Liver (tissue), 9 donors: ENCODE data around the gene NQO2. TPM values are rescaled to one million over a fixed set of nuclear protein-coding genes. Genes with fewer than 3 reads are reported as not detected.
"Not testable (repeated sequence)": the region's sequence is repeated elsewhere in the genome, so short reads cannot be mapped to it uniquely, and the experiment has no call there.

Source experiments
- DNase-seq: peaks from one replicate; pipeline ENCODE4 v3.0.0-alpha.2; 2017; ENCODE audit warnings: low spot score
- H3K27ac ChIP-seq, 2 donors: one replicate each; pipeline ENCODE4 v1.7.0; 2013; ENCODE audit warnings: inconsistent platforms in 2 of 2, low read length in 2 of 2, control low read depth in 1 of 2, low read depth in 1 of 2, mild to moderate bottlenecking in 1 of 2
- H3K27me3 ChIP-seq, 4 donors: one replicate each; pipeline versions ENCODE4 v1.6.1 to v1.7.0; 2013; ENCODE audit warnings: low read length in 3 of 4, inconsistent platforms in 1 of 4, mild to moderate bottlenecking in 1 of 4, moderate library complexity in 1 of 4; ENCODE audit not compliant: control insufficient read depth in 4 of 4, insufficient read depth in 4 of 4
- H3K36me3 ChIP-seq, 4 donors: one replicate each; pipeline versions ENCODE4 v1.6.1 to v1.7.0; 2013; ENCODE audit warnings: low read length in 3 of 4, mild to moderate bottlenecking in 3 of 4, low read depth in 1 of 4, moderate library complexity in 1 of 4; ENCODE audit not compliant: control insufficient read depth in 4 of 4, insufficient read depth in 3 of 4
- H3K4me1 ChIP-seq, 4 donors: one replicate each; pipeline versions ENCODE4 v1.6.1 to v1.7.0; 2013; ENCODE audit warnings: low read length in 3 of 4, mild to moderate bottlenecking in 3 of 4, moderate library complexity in 1 of 4; ENCODE audit not compliant: control insufficient read depth in 4 of 4, insufficient read depth in 4 of 4
- H3K4me3 ChIP-seq, 3 donors: one replicate each; pipeline versions ENCODE4 v1.6.1 to v1.7.0; 2013; ENCODE audit warnings: low read length in 3 of 3, control low read depth in 1 of 3, low read depth in 1 of 3, mild to moderate bottlenecking in 1 of 3
- H3K9ac ChIP-seq, 2 donors: one replicate each; pipeline ENCODE4 v1.7.0; 2013; ENCODE audit warnings: low read length in 2 of 2, mild to moderate bottlenecking in 2 of 2, moderate library complexity in 2 of 2, control low read depth in 1 of 2, low read depth in 1 of 2
- H3K9me3 ChIP-seq, 4 donors: one replicate each; pipeline versions ENCODE4 v1.6.1 to v1.7.0; 2013; ENCODE audit warnings: low read length in 3 of 4; ENCODE audit not compliant: control insufficient read depth in 4 of 4
- FOXA1 ChIP-seq: IDR thresholded peaks from 2 replicates; pipeline ENCODE4 v1.6.1; 2016; ENCODE audit warnings: antibody characterized with exemption
- FOXA2 ChIP-seq: IDR thresholded peaks from 2 replicates; pipeline ENCODE4 v1.6.1; 2016; ENCODE audit warnings: antibody characterized with exemption
- NR2F2 ChIP-seq: IDR thresholded peaks from 2 replicates; pipeline ENCODE4 v1.6.1; 2016; ENCODE audit warnings: antibody characterized with exemption
- REST ChIP-seq: IDR thresholded peaks from 2 replicates; pipeline ENCODE4 v1.6.1; 2016; ENCODE audit warnings: antibody characterized with exemption, mild to moderate bottlenecking
- RXRA ChIP-seq, 2 donors: IDR thresholded peaks; 2 replicates each; pipeline ENCODE4 v1.6.1; 2017 to 2018; ENCODE audit warnings: antibody characterized with exemption in 2 of 2, mild to moderate bottlenecking in 1 of 2
- YY1 ChIP-seq: IDR thresholded peaks from 2 replicates; pipeline ENCODE4 v1.6.1; 2016; ENCODE audit warnings: antibody characterized with exemption, mild to moderate bottlenecking
- WGBS: extraction: QIAGEN DNeasy Blood & Tissue Kit; methylation state at CpG from one replicate; pipeline ENCODE4 v1.1.7; 2013; 5-methylcytosine and 5-hydroxymethylcytosine counted together
- polyA plus RNA-seq, 2 donors: library from polyadenylated mRNA; stranded (reverse) in 1 of 2; unstranded in 1 of 2; fragments of 200-250 nt in 1 of 2; fragments of >200 nt in 1 of 2; fragmentation: Nextera tagmentation in 1 of 2; extraction: Ambion mirVana in 1 of 2; gene quantifications; one replicate each; pipeline versions ENCODE4 v1.2.1 to v1.2.3, GENCODE V29; 2013 to 2015
- total RNA-seq, 2 donors: library from RNA; depleted of rRNA; stranded (reverse); fragments of >200 nt; gene quantifications; one replicate each; pipeline ENCODE4 v1.2.3, GENCODE V29; 2014
- donor health status: healthy.
- donor health status: healthy.
- donor health status: healthy.
- donor health status: healthy.
- donor health status: healthy.

Gene NQO2
- total and polyA plus RNA-seq, 4 donors, result 11.5 to 127 (median 92.7) TPM

GRCh38 chr6:3019749-3020320 lies 20.1 kb downstream of the NQO2 start:
- Histone ChIP-seq H3K4me1 (peaks cover 0 to 12% (median 1%) of the 10 kb centered on the region in 4 donors), H3K9me3 (no peaks in the 10 kb centered on the region), H3K9ac (no peak overlapping the region), H3K27ac (no peak overlapping the region), H3K27me3 (no peaks in the 10 kb centered on the region), H3K36me3 (peaks cover 9 to 38% (median 32%) of the 10 kb centered on the region in 4 donors), H3K4me3 (no peak overlapping the region)
- TF ChIP-seq YY1, result no peak
- no peak for TF ChIP-seq NR2F2
- TF ChIP-seq FOXA2, result no peak
- no peak for DNase-seq
- WGBS, result 94% methylated on average over 6 of the region's 6 CpGs

GRCh38 chr6:3020976-3021598 lies 21.4 kb downstream of the NQO2 start:
- not testable (repeated sequence) for H3K9me3 ChIP-seq, H3K27ac ChIP-seq, H3K27me3 ChIP-seq, H3K4me3 ChIP-seq, H3K9ac ChIP-seq, DNase-seq
- 94% methylated on average over 2 of the region's 2 CpGs for WGBS
- Histone ChIP-seq H3K4me1 (peaks cover 2 to 18% (median 3%) of the 10 kb centered on the region in 4 donors), H3K36me3 (peaks cover 0 to 27% (median 25%) of the 10 kb centered on the region in 4 donors)

GRCh38 chr6:3022765-3023662 lies 23.3 kb downstream of the NQO2 start:
- 46% methylated on average over 26 of the region's 26 CpGs for WGBS
- H3K27ac ChIP-seq, result peak overlapping the region; percentile 78 to 81
- no peaks in the 10 kb centered on the region for H3K27me3 ChIP-seq
- no peak for TF ChIP-seq RXRA (IDR thresholded peaks at IDR 0.05)
- TF ChIP-seq NR2F2, result no peak
- no peak for TF ChIP-seq FOXA1
- peak; percentile 2 for TF ChIP-seq YY1
- no peak for TF ChIP-seq REST
- H3K4me1 ChIP-seq, result peaks cover 2 to 18% (median 3%) of the 10 kb centered on the region in 4 donors
- H3K4me3 ChIP-seq, result peak overlapping the region; percentile 47 to 60 (median 49)
- DNase-seq, result no peak
- H3K9ac ChIP-seq, result no peak overlapping the region
- peaks cover 0 to 14% (median 11%) of the 10 kb centered on the region in 4 donors for H3K36me3 ChIP-seq
- H3K9me3 ChIP-seq, result no peaks in the 10 kb centered on the region
